Erythroblast (primary cell): ENCODE measurements around the gene KCNH6.
A peak's percentile ranks its signal among the peaks of the same experiment; 100 is the strongest.

ENCODE experiments used
- DNase-seq, 2 experiments: peaks; one replicate each; lab custom pipeline; 2025; lab: John Stamatoyannopoulos, UW
- GATA1 ChIP-seq: IDR thresholded peaks from 2 replicates; pipeline ENCODE4 v1.6.1; 2011; ENCODE audit warnings: low read depth, mild to moderate bottlenecking, control low read depth, low read length, moderate library complexity
- POLR2A ChIP-seq: IDR thresholded peaks from 2 replicates; pipeline ENCODE4 v1.6.1; 2011; ENCODE audit warnings: mild to moderate bottlenecking, low read length

Gene KCNH6

DNA sequence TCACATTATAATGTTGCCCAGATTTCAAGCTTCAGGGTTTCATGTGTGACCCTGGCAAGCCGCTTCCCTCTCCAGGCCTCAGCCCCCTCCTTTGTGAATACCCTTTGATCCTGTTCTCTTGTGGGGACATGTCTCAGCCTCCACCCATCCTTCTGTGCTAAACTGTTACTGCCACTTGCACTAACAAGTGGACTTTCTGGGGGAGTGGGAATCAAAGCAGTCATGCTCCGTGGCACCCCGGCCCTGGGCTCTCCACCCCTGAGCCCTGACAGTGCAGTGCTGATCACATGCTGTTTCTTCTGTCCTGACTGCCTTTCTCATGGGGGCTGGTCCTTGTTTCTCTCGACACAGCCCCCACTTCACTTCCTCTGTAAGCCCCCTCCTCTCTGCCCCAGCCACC, 17.4 kb downstream of the KCNH6 start:
- no peak for DNase-seq
- TF ChIP-seq POLR2A (no peak), GATA1 (no peak)

- no peak for TF ChIP-seq GATA1
- TF ChIP-seq POLR2A = no peak
- no peak for DNase-seq
Observed at GRCh38 chr17:63542218-63542545, 19.0 kb downstream of the KCNH6 start.

DNA sequence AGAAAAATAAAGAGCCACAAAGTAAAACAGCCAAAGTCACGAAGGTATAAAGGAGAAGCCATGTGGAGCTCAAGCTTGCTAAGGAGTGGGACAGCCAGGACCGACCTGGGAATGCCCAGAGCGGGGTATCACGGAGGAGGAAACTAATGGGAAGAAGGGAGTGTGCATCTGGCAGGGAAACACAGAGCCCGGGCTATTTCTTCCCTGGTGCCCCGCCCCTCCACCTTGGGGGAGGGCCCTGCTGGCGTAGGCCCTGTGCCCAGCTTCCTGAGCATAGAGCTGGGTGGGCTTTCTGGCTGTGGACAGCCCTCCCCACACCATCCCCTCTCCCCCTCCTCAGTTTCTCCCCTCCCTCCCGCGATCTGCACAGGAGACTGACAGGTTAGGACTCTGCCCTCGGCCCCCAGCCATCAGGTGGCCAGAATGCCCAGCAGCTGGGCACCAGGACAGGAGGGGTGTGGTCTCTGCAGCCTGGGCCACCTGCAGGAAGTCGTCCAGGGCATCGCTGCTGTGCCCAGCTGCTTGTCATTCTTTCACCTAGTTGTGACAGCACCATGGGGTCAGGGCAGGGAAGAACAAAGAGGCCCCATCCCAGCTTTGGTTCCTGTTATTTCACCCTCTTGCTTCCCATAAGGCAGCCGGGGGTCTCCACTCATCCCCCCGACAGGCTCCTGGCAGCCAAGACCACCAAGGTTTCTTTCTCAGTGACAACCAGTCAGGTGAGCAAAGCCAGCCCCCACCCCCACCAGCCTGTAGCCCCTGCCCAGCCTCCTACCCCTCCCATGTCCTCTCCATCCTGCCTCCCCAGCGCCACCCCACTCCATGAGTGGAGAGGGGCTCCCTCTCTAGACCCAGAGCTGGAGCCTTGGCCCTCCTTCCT, 20.0 kb downstream of the KCNH6 start:
- TF ChIP-seq GATA1 (no peak), POLR2A (no peak)
- no peak for DNase-seq

GRCh38 chr17:63543822-63544420, 20.8 kb downstream of the KCNH6 start:
- no peak for DNase-seq
- TF ChIP-seq GATA1 (no peak), POLR2A (no peak)

DNA sequence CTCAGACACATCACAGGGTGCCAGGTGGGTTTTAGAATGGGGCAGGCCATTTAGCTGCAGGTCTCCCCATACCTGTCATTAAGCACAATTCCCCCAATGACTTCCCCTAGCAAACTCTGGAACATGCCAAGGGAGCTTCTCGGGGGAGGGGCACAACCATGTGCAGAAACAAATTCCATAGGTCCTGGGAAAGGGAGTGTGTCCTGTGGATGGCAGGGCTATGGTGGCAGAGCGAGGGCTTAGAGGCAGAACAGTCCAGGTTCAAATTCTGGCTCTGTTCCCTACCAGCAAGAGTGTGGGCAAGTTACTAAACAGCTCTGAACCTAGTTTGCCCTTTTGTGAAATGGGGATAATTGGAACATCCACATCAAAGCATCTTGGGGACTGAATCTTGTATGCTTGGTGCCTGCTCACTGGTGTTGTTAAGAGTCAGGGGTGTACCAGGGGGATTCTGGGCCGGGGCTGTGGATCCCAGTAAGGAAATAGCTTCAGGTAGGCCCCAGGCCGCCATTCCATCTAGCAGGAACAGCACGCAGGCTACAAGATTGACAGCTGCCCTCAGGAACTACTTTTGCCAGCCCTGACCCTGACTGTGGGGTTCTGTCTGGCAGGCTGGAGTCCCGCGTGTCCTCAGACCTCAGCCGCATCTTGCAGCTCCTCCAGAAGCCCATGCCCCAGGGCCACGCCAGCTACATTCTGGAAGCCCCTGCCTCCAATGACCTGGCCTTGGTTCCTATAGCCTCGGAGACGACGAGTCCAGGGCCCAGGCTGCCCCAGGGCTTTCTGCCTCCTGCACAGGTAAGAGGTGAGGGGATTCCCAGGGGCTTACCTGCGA, 21.5 kb downstream of the KCNH6 start:
- no peak for TF ChIP-seq GATA1
- no peak for TF ChIP-seq POLR2A
- no peak for DNase-seq

GRCh38 chr17:63546308-63547082, 23.3 kb downstream of the KCNH6 start:
- TF ChIP-seq POLR2A (no peak), GATA1 (no peak)
- DNase-seq = no peak

- DNase-seq = no peak
- no peak for TF ChIP-seq GATA1
Observed at GRCh38 chr17:63547083-63547523, 23.9 kb downstream of the KCNH6 start.

GRCh38 chr17:63549289-63549945, 26.3 kb downstream of the KCNH6 start:
- peak; percentile 81 to 89 for DNase-seq
- no peak for TF ChIP-seq GATA1

DNA sequence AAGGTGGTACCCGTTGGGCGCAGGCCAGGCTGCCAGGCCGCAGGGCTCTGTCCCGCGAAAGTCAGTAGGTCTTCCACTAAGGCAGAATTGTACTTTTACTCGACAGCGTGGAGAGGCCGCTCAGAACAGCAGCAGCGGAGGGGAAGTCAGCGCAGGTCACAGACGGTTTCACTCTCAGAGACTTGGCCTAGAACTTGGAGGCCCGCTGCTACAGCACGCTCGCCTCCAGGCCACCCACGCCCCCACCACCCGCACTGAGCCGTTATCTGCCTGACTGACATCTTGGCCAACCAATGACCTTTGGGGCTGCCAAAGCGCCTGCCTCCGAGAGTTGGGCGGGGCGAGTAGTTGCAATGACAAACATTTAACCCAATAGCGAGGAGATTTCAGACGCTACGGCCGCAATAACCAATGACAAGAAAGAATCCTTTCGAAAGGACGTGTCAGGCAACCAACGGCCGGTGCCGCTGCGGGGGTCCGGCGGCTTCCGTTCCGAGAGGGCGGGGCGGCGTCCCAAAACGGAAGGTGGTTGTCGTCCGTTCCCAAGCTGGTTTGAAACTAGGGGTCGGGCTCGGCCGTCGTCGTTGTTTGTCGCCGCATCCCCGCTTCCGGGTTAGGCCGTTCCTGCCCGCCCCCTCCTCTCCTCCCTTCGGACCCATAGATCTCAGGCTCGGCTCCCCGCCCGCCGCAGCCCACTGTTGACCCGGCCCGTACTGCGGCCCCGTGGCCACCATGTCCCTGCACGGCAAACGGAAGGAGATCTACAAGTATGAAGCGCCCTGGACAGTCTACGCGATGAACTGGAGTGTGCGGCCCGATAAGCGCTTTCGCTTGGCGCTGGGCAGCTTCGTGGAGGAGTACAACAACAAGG, 27.0 kb downstream of the KCNH6 start, which contains the start of gene DCAF7:
Gene DCAF7 (plus strand): TSS at position 532 of the 871 bp plus-strand sequence. CDS start 201 bp downstream, at position 733.
- DNase-seq = peak; percentile 100
- peak; percentile 91 for TF ChIP-seq POLR2A
- no peak for TF ChIP-seq GATA1

- no peak for TF ChIP-seq GATA1
- TF ChIP-seq POLR2A = no peak
Observed at GRCh38 chr17:63550817-63551639, 27.9 kb downstream of the KCNH6 start.

GRCh38 chr17:63552211-63552610, 29.1 kb downstream of the KCNH6 start:
- TF ChIP-seq GATA1 = no peak

More at GRCh38 chr17:63550817-63551639, 27.9 kb downstream of the KCNH6 start:
- peak; percentile 69 to 74 for DNase-seq

More at GRCh38 chr17:63552211-63552610, 29.1 kb downstream of the KCNH6 start:
- peak in 1 of 2 experiments; percentile 37 for DNase-seq
